ENCODE results near the gene RHOU.

DNA sequence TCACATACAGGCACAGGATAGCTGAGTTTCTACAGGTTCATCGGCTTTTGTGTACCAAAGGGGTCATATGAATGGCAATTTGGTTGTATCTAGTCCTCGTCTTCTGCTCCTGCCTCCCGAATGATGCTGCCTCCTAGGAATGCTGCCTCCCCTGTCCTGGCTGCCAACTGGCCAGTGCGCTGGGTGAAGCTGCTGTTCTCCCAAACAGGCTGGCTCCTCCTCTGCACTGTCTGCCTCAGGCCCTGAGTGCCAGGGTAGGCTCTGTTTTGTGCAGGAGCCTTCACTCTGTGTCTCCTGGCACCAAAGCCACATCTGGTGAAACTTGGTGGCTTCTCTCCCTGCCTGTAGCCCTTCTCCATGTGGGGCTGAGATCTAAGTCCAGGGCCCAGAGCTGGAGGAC is 60.3 kb downstream of the RHOU start:
- TF ChIP-seq CTCF (IDR thresholded peaks at IDR 0.05; ENCODE audit: poor library complexity, severe bottlenecking) (no peak), EZH2 (IDR thresholded peaks at IDR 0.05; ENCODE audit: borderline replicate concordance, insufficient read depth, low read length, poor library complexity, severe bottlenecking) (no peak), POLR2AphosphoS5 (IDR thresholded peaks at IDR 0.05) (no peak), EP300 (conservative IDR thresholded peaks at IDR 0.05; ENCODE audit: poor library complexity, severe bottlenecking) (no peak), MXI1 (conservative IDR thresholded peaks at IDR 0.05; ENCODE audit: poor library complexity, severe bottlenecking) (no peak), SMC3 (conservative IDR thresholded peaks at IDR 0.05; ENCODE audit: poor library complexity) (no peak), TAF1 (IDR thresholded peaks at IDR 0.05; ENCODE audit: low read depth) (no peak)
- TF ChIP-seq, protein P1, sequence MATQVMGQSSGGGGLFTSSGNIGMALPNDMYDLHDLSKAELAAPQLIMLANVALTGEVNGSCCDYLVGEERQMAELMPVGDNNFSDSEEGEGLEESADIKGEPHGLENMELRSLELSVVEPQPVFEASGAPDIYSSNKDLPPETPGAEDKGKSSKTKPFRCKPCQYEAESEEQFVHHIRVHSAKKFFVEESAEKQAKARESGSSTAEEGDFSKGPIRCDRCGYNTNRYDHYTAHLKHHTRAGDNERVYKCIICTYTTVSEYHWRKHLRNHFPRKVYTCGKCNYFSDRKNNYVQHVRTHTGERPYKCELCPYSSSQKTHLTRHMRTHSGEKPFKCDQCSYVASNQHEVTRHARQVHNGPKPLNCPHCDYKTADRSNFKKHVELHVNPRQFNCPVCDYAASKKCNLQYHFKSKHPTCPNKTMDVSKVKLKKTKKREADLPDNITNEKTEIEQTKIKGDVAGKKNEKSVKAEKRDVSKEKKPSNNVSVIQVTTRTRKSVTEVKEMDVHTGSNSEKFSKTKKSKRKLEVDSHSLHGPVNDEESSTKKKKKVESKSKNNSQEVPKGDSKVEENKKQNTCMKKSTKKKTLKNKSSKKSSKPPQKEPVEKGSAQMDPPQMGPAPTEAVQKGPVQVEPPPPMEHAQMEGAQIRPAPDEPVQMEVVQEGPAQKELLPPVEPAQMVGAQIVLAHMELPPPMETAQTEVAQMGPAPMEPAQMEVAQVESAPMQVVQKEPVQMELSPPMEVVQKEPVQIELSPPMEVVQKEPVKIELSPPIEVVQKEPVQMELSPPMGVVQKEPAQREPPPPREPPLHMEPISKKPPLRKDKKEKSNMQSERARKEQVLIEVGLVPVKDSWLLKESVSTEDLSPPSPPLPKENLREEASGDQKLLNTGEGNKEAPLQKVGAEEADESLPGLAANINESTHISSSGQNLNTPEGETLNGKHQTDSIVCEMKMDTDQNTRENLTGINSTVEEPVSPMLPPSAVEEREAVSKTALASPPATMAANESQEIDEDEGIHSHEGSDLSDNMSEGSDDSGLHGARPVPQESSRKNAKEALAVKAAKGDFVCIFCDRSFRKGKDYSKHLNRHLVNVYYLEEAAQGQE (IDR thresholded peaks at IDR 0.05; ENCODE audit: borderline replicate concordance): no peak

Measured in neural cell (in vitro differentiated cells).